ENCODE results near the gene SCFD2. TPM values are rescaled to one million over a fixed set of nuclear protein-coding genes. Genes with fewer than 3 reads are reported as not detected.

The SCFD2 gene
- polyA plus RNA-seq, 1 donor from 2014 or later = 5.0 TPM

DNA sequence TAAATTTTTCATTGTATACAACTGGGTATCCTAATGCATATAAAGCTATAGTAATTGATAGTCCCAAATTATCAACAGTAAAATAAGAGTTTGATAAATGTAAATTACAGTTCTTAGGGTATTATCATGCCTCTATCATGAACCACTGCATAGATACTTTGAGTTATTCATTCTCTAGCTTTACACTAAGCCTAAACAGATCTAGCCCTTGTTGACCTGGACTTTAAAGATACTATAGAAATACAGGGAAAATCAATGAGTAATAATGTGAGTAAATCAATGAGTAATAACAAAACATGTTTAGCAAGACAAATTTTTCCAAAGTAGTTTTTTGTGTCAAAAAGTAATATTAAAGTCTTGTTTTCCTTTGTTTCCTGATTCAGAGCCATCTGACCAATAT lies 228.4 kb downstream of the SCFD2 start:
- TF ChIP-seq, protein P1, sequence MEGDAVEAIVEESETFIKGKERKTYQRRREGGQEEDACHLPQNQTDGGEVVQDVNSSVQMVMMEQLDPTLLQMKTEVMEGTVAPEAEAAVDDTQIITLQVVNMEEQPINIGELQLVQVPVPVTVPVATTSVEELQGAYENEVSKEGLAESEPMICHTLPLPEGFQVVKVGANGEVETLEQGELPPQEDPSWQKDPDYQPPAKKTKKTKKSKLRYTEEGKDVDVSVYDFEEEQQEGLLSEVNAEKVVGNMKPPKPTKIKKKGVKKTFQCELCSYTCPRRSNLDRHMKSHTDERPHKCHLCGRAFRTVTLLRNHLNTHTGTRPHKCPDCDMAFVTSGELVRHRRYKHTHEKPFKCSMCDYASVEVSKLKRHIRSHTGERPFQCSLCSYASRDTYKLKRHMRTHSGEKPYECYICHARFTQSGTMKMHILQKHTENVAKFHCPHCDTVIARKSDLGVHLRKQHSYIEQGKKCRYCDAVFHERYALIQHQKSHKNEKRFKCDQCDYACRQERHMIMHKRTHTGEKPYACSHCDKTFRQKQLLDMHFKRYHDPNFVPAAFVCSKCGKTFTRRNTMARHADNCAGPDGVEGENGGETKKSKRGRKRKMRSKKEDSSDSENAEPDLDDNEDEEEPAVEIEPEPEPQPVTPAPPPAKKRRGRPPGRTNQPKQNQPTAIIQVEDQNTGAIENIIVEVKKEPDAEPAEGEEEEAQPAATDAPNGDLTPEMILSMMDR (IDR thresholded peaks at IDR 0.05; ENCODE audit: poor library complexity, severe bottlenecking) = no peak
- no peak for TF ChIP-seq MXI1 (conservative IDR thresholded peaks at IDR 0.05; ENCODE audit: poor library complexity, severe bottlenecking)
- TF ChIP-seq TAF1 (IDR thresholded peaks at IDR 0.05; ENCODE audit: low read depth) = no peak
- TF ChIP-seq EP300 (conservative IDR thresholded peaks at IDR 0.05; ENCODE audit: poor library complexity, severe bottlenecking) = no peak
- TF ChIP-seq POLR2AphosphoS5 (IDR thresholded peaks at IDR 0.05) = no peak
- TF ChIP-seq, protein P2, sequence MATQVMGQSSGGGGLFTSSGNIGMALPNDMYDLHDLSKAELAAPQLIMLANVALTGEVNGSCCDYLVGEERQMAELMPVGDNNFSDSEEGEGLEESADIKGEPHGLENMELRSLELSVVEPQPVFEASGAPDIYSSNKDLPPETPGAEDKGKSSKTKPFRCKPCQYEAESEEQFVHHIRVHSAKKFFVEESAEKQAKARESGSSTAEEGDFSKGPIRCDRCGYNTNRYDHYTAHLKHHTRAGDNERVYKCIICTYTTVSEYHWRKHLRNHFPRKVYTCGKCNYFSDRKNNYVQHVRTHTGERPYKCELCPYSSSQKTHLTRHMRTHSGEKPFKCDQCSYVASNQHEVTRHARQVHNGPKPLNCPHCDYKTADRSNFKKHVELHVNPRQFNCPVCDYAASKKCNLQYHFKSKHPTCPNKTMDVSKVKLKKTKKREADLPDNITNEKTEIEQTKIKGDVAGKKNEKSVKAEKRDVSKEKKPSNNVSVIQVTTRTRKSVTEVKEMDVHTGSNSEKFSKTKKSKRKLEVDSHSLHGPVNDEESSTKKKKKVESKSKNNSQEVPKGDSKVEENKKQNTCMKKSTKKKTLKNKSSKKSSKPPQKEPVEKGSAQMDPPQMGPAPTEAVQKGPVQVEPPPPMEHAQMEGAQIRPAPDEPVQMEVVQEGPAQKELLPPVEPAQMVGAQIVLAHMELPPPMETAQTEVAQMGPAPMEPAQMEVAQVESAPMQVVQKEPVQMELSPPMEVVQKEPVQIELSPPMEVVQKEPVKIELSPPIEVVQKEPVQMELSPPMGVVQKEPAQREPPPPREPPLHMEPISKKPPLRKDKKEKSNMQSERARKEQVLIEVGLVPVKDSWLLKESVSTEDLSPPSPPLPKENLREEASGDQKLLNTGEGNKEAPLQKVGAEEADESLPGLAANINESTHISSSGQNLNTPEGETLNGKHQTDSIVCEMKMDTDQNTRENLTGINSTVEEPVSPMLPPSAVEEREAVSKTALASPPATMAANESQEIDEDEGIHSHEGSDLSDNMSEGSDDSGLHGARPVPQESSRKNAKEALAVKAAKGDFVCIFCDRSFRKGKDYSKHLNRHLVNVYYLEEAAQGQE (IDR thresholded peaks at IDR 0.05; ENCODE audit: borderline replicate concordance) = no peak
- TF ChIP-seq SMC3 (conservative IDR thresholded peaks at IDR 0.05; ENCODE audit: poor library complexity) = no peak
- no peak for TF ChIP-seq EZH2 (IDR thresholded peaks at IDR 0.05; ENCODE audit: borderline replicate concordance, insufficient read depth, low read length, poor library complexity, severe bottlenecking)
- TF ChIP-seq RAD21 (conservative IDR thresholded peaks at IDR 0.05) = no peak
- Histone ChIP-seq H3K4me2 (ENCODE audit: low read length) (no peak overlapping the region), H2AFZ (ENCODE audit: low read depth, low read length) (no peak overlapping the region), H3K9me2 (ENCODE audit: insufficient read depth, low read length) (no peaks in the 10 kb centered on the region), H3K9me3 (ENCODE audit: low read length) (no peaks in the 10 kb centered on the region), H3K27me3 (ENCODE audit: insufficient read depth, low read depth, low read length) (no peaks in the 10 kb centered on the region), H3K27ac (ENCODE audit: low read length) (no peak overlapping the region), H3K9ac (ENCODE audit: low read length) (no peak overlapping the region), H3K79me2 (replicated peaks; ENCODE audit: insufficient read depth, low read length) (no peaks in the 10 kb centered on the region), H3K4me3 (ENCODE audit: low read length) (no peak overlapping the region), H4K20me1 (ENCODE audit: insufficient read depth) (no peaks in the 10 kb centered on the region), H3K36me3 (ENCODE audit: insufficient read depth, low read length) (no peaks in the 10 kb centered on the region), H3F3A (ENCODE audit: insufficient read depth, low read length, poor library complexity, severe bottlenecking) (no peaks in the 10 kb centered on the region)

DNA sequence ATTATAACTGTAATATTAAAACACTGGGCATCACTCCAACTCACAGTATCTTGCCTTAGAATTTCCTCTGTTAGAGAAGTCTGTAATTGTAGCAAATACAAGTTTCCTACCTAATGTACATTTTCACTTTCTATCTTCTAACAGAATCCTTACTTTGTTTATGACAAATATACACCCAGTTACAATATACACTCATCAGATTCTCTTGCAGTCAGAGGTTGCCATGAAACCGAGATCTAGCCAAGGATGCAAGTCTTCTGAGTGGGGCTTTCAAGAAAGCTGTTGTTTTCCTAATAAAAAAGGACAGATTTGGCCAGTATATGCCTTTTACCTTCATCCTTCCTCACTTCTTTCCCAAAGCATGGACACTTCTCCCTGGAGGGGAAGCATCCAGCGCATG lies 228.9 kb downstream of the SCFD2 start:
- TF ChIP-seq, protein P1 (IDR thresholded peaks at IDR 0.05; ENCODE audit: poor library complexity, severe bottlenecking) = no peak
- Histone ChIP-seq H2AFZ (ENCODE audit: low read depth, low read length) (no peak overlapping the region), H3K27me3 (ENCODE audit: insufficient read depth, low read depth, low read length) (no peaks in the 10 kb centered on the region), H3K36me3 (ENCODE audit: insufficient read depth, low read length) (no peaks in the 10 kb centered on the region), H3F3A (ENCODE audit: insufficient read depth, low read length, poor library complexity, severe bottlenecking) (no peaks in the 10 kb centered on the region), H3K9me3 (ENCODE audit: low read length) (no peaks in the 10 kb centered on the region), H4K20me1 (ENCODE audit: insufficient read depth) (no peaks in the 10 kb centered on the region), H3K9ac (ENCODE audit: low read length) (no peak overlapping the region), H3K4me3 (ENCODE audit: low read length) (no peak overlapping the region), H3K79me2 (replicated peaks; ENCODE audit: insufficient read depth, low read length) (no peaks in the 10 kb centered on the region), H3K9me2 (ENCODE audit: insufficient read depth, low read length) (no peaks in the 10 kb centered on the region), H3K4me2 (ENCODE audit: low read length) (no peak overlapping the region), H3K27ac (ENCODE audit: low read length) (no peak overlapping the region)
